ENCODE results near the gene ESAM.

GRCh38 chr11:124740277-124740882, 21.7 kb downstream of the ESAM start:
- TF ChIP-seq, protein P1, sequence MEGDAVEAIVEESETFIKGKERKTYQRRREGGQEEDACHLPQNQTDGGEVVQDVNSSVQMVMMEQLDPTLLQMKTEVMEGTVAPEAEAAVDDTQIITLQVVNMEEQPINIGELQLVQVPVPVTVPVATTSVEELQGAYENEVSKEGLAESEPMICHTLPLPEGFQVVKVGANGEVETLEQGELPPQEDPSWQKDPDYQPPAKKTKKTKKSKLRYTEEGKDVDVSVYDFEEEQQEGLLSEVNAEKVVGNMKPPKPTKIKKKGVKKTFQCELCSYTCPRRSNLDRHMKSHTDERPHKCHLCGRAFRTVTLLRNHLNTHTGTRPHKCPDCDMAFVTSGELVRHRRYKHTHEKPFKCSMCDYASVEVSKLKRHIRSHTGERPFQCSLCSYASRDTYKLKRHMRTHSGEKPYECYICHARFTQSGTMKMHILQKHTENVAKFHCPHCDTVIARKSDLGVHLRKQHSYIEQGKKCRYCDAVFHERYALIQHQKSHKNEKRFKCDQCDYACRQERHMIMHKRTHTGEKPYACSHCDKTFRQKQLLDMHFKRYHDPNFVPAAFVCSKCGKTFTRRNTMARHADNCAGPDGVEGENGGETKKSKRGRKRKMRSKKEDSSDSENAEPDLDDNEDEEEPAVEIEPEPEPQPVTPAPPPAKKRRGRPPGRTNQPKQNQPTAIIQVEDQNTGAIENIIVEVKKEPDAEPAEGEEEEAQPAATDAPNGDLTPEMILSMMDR (IDR thresholded peaks at IDR 0.05), result peak; percentile 18 to 51 (median 43)
- TF ChIP-seq POLR2A (IDR thresholded peaks at IDR 0.05), result no peak

Measured in tibial nerve (tissue), 3 donors.